Measurements from ENCODE around the gene FNDC3B.

GRCh38 chr3:172179680-172180399 lies 140.5 kb downstream of the FNDC3B start:
- TF ChIP-seq POLR2A (IDR thresholded peaks at IDR 0.05; ENCODE audit: low read depth): no peak
- TF ChIP-seq, protein P1, sequence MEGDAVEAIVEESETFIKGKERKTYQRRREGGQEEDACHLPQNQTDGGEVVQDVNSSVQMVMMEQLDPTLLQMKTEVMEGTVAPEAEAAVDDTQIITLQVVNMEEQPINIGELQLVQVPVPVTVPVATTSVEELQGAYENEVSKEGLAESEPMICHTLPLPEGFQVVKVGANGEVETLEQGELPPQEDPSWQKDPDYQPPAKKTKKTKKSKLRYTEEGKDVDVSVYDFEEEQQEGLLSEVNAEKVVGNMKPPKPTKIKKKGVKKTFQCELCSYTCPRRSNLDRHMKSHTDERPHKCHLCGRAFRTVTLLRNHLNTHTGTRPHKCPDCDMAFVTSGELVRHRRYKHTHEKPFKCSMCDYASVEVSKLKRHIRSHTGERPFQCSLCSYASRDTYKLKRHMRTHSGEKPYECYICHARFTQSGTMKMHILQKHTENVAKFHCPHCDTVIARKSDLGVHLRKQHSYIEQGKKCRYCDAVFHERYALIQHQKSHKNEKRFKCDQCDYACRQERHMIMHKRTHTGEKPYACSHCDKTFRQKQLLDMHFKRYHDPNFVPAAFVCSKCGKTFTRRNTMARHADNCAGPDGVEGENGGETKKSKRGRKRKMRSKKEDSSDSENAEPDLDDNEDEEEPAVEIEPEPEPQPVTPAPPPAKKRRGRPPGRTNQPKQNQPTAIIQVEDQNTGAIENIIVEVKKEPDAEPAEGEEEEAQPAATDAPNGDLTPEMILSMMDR (IDR thresholded peaks at IDR 0.05): no peak
- peak in 1 of 2 donors; percentile 26 for TF ChIP-seq POLR2AphosphoS5 (IDR thresholded peaks at IDR 0.05)
- TF ChIP-seq EP300 (IDR thresholded peaks at IDR 0.05): no peak

Measured in esophagus muscularis mucosa (tissue), 4 donors.